H1 (cell line): ENCODE measurements around the gene ITPKB. TPM values are rescaled to one million over a fixed set of nuclear protein-coding genes. Genes with fewer than 3 reads are reported as not detected.

ENCODE experiments used
- KDM1A ChIP-seq: fragments of 200-600, 300-600 bp; sonication (generic); IDR thresholded peaks from 2 replicates; pipeline ENCODE4 v1.7.1; 2016; ENCODE audit warnings: mild to moderate bottlenecking, low read length, borderline replicate concordance
- polyA plus RNA-seq, 7 experiments: library from polyadenylated mRNA; depleted of rRNA in 3 of 7; stranded (reverse) in 5 of 7; unstranded in 2 of 7; fragments of >200 nt in 5 of 7; fragments of 200-250 nt in 2 of 7; gene quantifications; 1 replicate in 5 of 7; 2 replicates in 1 of 7; 4 replicates in 1 of 7; pipeline versions ENCODE4 v1.2.1 to v1.2.3, GENCODE V29; 2011 to 2013; ENCODE audit warnings: missing spikeins in 2 of 7, mixed read lengths in 2 of 7
- total RNA-seq: library from RNA; stranded (reverse); fragmentation: NEBNext Ultra II Directional; extraction: Animal tissue kit (Norgen Biotek cat#: 25700); gene quantifications from 2 replicates; pipeline ENCODE4 v1.2.1, GENCODE V29; 2021

Gene ITPKB
- total and polyA plus RNA-seq, 2 of the 8 experiments (the other 6 are each of a cell fraction or from before 2014, with no cell fraction given), result 1.7 to 4.8 TPM

DNA sequence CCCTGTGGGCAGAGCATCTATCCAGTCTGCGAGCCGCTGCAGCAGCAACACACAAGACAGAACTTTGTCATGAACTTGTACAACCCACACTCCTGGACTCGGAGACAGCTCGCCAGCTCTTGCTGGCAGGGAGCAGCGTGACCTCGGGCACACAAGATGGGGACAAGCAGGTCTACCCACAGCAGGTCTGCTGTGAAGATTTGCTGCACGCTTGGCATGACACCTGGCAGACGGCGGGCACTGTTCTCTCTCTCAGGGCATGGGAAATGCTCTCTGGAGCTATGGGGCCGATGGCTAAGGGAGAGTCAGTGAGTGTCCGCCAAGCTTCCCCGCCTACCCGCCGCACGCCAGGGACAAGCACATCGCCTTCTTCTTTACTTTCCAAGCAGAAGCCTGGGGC lies 100.5 kb downstream of the ITPKB start (continued):
- TF ChIP-seq KDM1A, result no peak
